Activated naive CD8-positive, alpha-beta T cell treated with anti-CD3 and anti-CD28 coated beads, Interleukin-2, amount 50 U/mL, for 24 hours (primary cell): ENCODE data around the gene PPP2R5B.
A peak's percentile ranks its signal among the peaks of the same experiment; 100 is the strongest.

Experiments
- ATAC-seq: fragments of 150-1000 bp; cut with Tn5 transposase; one replicate; pipeline ENCODE4 v1.10.0; 2021
- DNase-seq: peaks from one replicate; pipeline ENCODE4 v3.0.0; 2021
- H3K27ac Mint-ChIP-seq: one replicate; pipeline ENCODE4 v1.8.0; 2021; ENCODE audit warnings: mild to moderate bottlenecking, mixed read lengths
- H3K27me3 Mint-ChIP-seq: one replicate; pipeline ENCODE4 v1.8.0; 2021; ENCODE audit warnings: mixed read lengths
- H3K36me3 Mint-ChIP-seq: one replicate; pipeline ENCODE4 v1.8.0; 2021; ENCODE audit warnings: low read depth, mixed read lengths
- H3K4me1 Mint-ChIP-seq: one replicate; pipeline ENCODE4 v1.8.0; 2021; ENCODE audit warnings: mixed read lengths
- H3K4me3 Mint-ChIP-seq: one replicate; pipeline ENCODE4 v1.8.0; 2021; ENCODE audit warnings: mild to moderate bottlenecking, moderate library complexity, mixed read lengths
- H3K9me3 Mint-ChIP-seq: one replicate; pipeline ENCODE4 v1.8.0; 2021; ENCODE audit warnings: mixed read lengths

PPP2R5B gene

GRCh38 chr11:64923944-64924909, at the start of gene PPP2R5B:
Gene PPP2R5B, plus strand, starts transcription at chr11:64924689. Its CDS starts 1,046 bp downstream, at chr11:64925735.
- peak within 1 kb of the TSS; percentile 87 for H3K4me3 Mint-ChIP-seq
- H3K27me3 Mint-ChIP-seq, result no peaks in the 10 kb centered on the region
- peak within 1 kb of the TSS; percentile 97 for H3K27ac Mint-ChIP-seq
- H3K4me1 Mint-ChIP-seq, result peaks cover 14% of the 10 kb centered on the region
- no peaks in the 10 kb centered on the region for H3K36me3 Mint-ChIP-seq
- H3K9me3 Mint-ChIP-seq, result no peaks in the 10 kb centered on the region
- DNase-seq, result peak; percentile 89
- peak; percentile 94 for ATAC-seq

GRCh38 chr11:64875369-64876228, 48.9 kb upstream of the PPP2R5B start:
- peak overlapping the region; percentile 35 for H3K27ac Mint-ChIP-seq
- H3K27me3 Mint-ChIP-seq, result no peaks in the 10 kb centered on the region
- peaks cover 44% of the 10 kb centered on the region for H3K36me3 Mint-ChIP-seq
- DNase-seq, result no peak
- peak overlapping the region; percentile 98 for H3K4me3 Mint-ChIP-seq
- peaks cover 80% of the 10 kb centered on the region for H3K4me1 Mint-ChIP-seq
- ATAC-seq, result no peak
- H3K9me3 Mint-ChIP-seq, result no peaks in the 10 kb centered on the region

GRCh38 chr11:64876229-64876750, 48.2 kb upstream of the PPP2R5B start:
- Mint-ChIP-seq H3K4me1 (peaks cover 80% of the 10 kb centered on the region), H3K4me3 (peak overlapping the region; percentile 98), H3K36me3 (peaks cover 43% of the 10 kb centered on the region), H3K27ac (peak overlapping the region; percentile 94), H3K27me3 (no peaks in the 10 kb centered on the region), H3K9me3 (no peaks in the 10 kb centered on the region)
- peak; percentile 57 for DNase-seq
- peak; percentile 33 for ATAC-seq

GRCh38 chr11:64876835-64877341, 47.6 kb upstream of the PPP2R5B start:
- peak overlapping the region; percentile 98 for H3K4me3 Mint-ChIP-seq

GRCh38 chr11:64877390-64878222, 46.9 kb upstream of the PPP2R5B start:
- Mint-ChIP-seq H3K36me3 (peaks cover 38% of the 10 kb centered on the region), H3K4me1 (peaks cover 78% of the 10 kb centered on the region), H3K27ac (peak overlapping the region; percentile 94), H3K27me3 (no peaks in the 10 kb centered on the region), H3K9me3 (no peaks in the 10 kb centered on the region), H3K4me3 (peak overlapping the region; percentile 98)
- ATAC-seq (peak; percentile 6), DNase-seq (peak; percentile 62)

More at GRCh38 chr11:64876835-64877341, 47.6 kb upstream of the PPP2R5B start:
- Mint-ChIP-seq H3K4me1 (peaks cover 79% of the 10 kb centered on the region), H3K36me3 (peaks cover 40% of the 10 kb centered on the region), H3K9me3 (no peaks in the 10 kb centered on the region), H3K27me3 (no peaks in the 10 kb centered on the region), H3K27ac (peak overlapping the region; percentile 94)
- peak; percentile 22 for DNase-seq
- ATAC-seq, result no peak

GRCh38 chr11:64878223-64878493, 46.3 kb upstream of the PPP2R5B start:
- DNase-seq (no peak), ATAC-seq (peak; percentile 7)
- Mint-ChIP-seq H3K9me3 (no peaks in the 10 kb centered on the region), H3K4me3 (peak overlapping the region; percentile 98), H3K27me3 (no peaks in the 10 kb centered on the region), H3K27ac (peak overlapping the region; percentile 94), H3K36me3 (peaks cover 33% of the 10 kb centered on the region), H3K4me1 (peaks cover 75% of the 10 kb centered on the region)

GRCh38 chr11:64878494-64879243, 45.8 kb upstream of the PPP2R5B start, which contains the start of gene EHD1:
Gene EHD1, minus strand, starts transcription at chr11:64878621. Its CDS starts 157 bp downstream, at chr11:64878464.
- Mint-ChIP-seq H3K4me3 (peak within 1 kb of the TSS; percentile 98), H3K9me3 (no peaks in the 10 kb centered on the region), H3K4me1 (peaks cover 71% of the 10 kb centered on the region), H3K27ac (peak within 1 kb of the TSS; percentile 94), H3K36me3 (peaks cover 29% of the 10 kb centered on the region), H3K27me3 (no peaks in the 10 kb centered on the region)
- peak; percentile 77 for ATAC-seq
- DNase-seq, result peak; percentile 100

GRCh38 chr11:64879244-64879900, 45.1 kb upstream of the PPP2R5B start:
- no peaks in the 10 kb centered on the region for H3K9me3 Mint-ChIP-seq
- peaks cover 26% of the 10 kb centered on the region for H3K36me3 Mint-ChIP-seq
- peak overlapping the region; percentile 93 for H3K27ac Mint-ChIP-seq
- H3K4me1 Mint-ChIP-seq, result peaks cover 68% of the 10 kb centered on the region
- peak; percentile 25 for DNase-seq
- ATAC-seq, result no peak
- no peaks in the 10 kb centered on the region for H3K27me3 Mint-ChIP-seq
- peak overlapping the region; percentile 98 for H3K4me3 Mint-ChIP-seq

- peak overlapping the region; percentile 93 for H3K27ac Mint-ChIP-seq
- peak; percentile 16 for DNase-seq
- H3K4me3 Mint-ChIP-seq, result peak overlapping the region; percentile 98
- no peaks in the 10 kb centered on the region for H3K9me3 Mint-ChIP-seq
- ATAC-seq, result no peak
- no peaks in the 10 kb centered on the region for H3K27me3 Mint-ChIP-seq
- peaks cover 64% of the 10 kb centered on the region for H3K4me1 Mint-ChIP-seq
- H3K36me3 Mint-ChIP-seq, result peaks cover 18% of the 10 kb centered on the region
Measured at GRCh38 chr11:64880240-64881001, 44.1 kb upstream of the PPP2R5B start.

- H3K4me1 Mint-ChIP-seq, result peaks cover 61% of the 10 kb centered on the region
- DNase-seq (no peak), ATAC-seq (no peak)
- no peaks in the 10 kb centered on the region for H3K27me3 Mint-ChIP-seq
- peak overlapping the region; percentile 69 for H3K4me3 Mint-ChIP-seq
- H3K36me3 Mint-ChIP-seq, result peaks cover 10% of the 10 kb centered on the region
- H3K27ac Mint-ChIP-seq, result no peak overlapping the region
- no peaks in the 10 kb centered on the region for H3K9me3 Mint-ChIP-seq
Measured at GRCh38 chr11:64881476-64881875, 43.0 kb upstream of the PPP2R5B start.

- DNase-seq (no peak), ATAC-seq (no peak)
- Mint-ChIP-seq H3K36me3 (peaks cover 3% of the 10 kb centered on the region), H3K27ac (no peak overlapping the region), H3K4me1 (peaks cover 56% of the 10 kb centered on the region), H3K9me3 (no peaks in the 10 kb centered on the region), H3K4me3 (no peak overlapping the region), H3K27me3 (no peaks in the 10 kb centered on the region)
Measured at GRCh38 chr11:64882243-64882642, 42.2 kb upstream of the PPP2R5B start.

GRCh38 chr11:64883575-64883974, 40.9 kb upstream of the PPP2R5B start:
- H3K4me1 Mint-ChIP-seq, result peaks cover 64% of the 10 kb centered on the region

More at GRCh38 chr11:64883575-64883974, 40.9 kb upstream of the PPP2R5B start:
- Mint-ChIP-seq H3K9me3 (no peaks in the 10 kb centered on the region), H3K27me3 (no peaks in the 10 kb centered on the region), H3K36me3 (no peaks in the 10 kb centered on the region), H3K4me3 (no peak overlapping the region), H3K27ac (no peak overlapping the region)
- no peak for DNase-seq
- ATAC-seq, result no peak
